ENCODE measurements around the gene SSX2IP. TPM values are rescaled to one million over a fixed set of nuclear protein-coding genes. Genes with fewer than 3 reads are reported as not detected.
A peak's percentile ranks its signal among the peaks of the same experiment; 100 is the strongest.

Gene SSX2IP
- total RNA-seq, 1 donor from 2014 or later: 6.1 TPM

DNA sequence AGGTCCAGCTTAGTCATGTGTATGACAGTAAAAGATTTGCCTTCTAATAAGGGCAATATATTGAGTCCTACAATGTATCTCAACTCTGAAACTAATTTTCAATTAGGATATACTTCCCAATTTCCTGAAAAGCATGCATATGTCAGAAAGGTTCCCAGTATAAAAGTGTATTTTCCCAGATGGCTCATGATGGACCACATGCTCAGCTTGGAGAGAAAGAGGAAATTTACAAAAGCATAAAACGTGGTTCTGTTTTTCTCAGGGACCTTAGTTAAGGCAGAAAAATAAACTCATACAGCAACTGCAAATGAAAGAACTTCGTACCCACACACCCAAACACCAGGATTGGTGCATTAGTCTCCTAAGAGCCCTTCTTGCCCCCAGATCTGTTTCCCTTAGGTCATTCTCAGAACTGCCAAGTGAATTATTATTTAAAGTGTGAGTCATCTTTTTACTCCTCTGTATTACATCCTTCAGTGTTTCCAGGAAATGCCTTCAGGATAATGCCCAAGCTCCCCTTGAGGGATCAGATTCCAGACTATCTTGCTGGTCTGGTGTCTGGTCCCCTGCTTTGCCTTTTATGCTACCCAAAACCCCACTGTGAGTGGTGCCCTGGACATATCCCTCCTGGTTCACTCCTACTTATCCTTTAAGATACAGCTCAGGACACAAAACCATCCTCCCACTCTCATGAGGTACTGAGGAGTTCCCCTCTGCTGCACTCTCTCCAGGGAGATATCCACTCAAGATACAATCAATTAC, 57.4 kb downstream of the SSX2IP start:
- Mint-ChIP-seq H3K36me3 (ENCODE audit: low read depth) (peaks cover 3% of the 10 kb centered on the region), H3K27me3 (ENCODE audit: low read depth) (no peaks in the 10 kb centered on the region), H3K4me1 (ENCODE audit: low read depth) (peaks cover 14% of the 10 kb centered on the region), H3K4me3 (ENCODE audit: unreplicated experiment) (no peak overlapping the region), H3K27ac (ENCODE audit: unreplicated experiment) (peak overlapping the region; percentile 46), H3K9me3 (ENCODE audit: low read depth) (peaks cover 7% of the 10 kb centered on the region)
- TF ChIP-seq CTCF (IDR thresholded peaks at IDR 0.05): no peak
- DNase-seq (ENCODE audit: low spot score): no peak

DNA sequence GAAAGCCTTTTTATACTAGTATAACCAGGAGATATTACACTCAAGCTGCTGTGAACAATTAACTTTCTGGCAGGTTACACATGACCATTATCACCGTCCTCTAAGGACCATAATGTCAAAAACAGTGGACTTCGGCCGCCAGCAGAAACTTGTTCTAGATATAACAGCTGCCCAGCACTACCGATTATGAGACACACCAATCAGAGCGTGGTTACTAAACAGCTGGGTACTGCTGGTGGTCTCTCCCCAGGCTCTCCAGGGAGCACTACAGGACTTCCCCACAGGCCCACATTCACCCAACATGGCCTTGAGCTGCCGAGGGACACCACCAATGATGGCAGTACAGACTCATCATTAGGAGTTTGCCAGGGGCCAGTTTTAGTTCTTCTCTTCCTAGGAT, 58.1 kb downstream of the SSX2IP start:
- TF ChIP-seq CTCF (IDR thresholded peaks at IDR 0.05): no peak
- Mint-ChIP-seq H3K4me3 (ENCODE audit: unreplicated experiment) (no peak overlapping the region), H3K9me3 (ENCODE audit: low read depth) (peaks cover 7% of the 10 kb centered on the region), H3K36me3 (ENCODE audit: low read depth) (peaks cover 3% of the 10 kb centered on the region), H3K4me1 (ENCODE audit: low read depth) (peaks cover 14% of the 10 kb centered on the region), H3K27ac (ENCODE audit: unreplicated experiment) (no peak overlapping the region), H3K27me3 (ENCODE audit: low read depth) (no peaks in the 10 kb centered on the region)
- DNase-seq (ENCODE audit: low spot score): no peak

DNA sequence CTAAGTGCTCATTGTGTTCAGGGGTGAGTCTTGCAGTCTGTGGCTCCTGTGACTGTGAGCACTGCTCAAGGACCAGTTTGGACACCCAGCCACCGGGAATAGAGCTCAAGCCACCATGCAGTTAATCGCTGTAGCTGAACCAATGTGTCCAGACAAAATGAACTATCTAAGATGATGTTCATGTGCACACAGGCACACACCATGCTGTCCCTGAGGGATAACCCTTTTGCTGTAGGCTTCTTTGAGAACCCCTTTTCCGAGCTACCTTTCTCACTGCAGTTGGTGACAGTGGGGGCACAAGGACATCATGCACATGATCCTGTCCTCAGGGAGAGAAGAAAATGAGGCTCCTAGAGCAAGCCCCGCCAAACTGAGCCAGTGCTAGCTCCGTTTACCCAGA, 65.4 kb downstream of the SSX2IP start:
- no peak for TF ChIP-seq CTCF (IDR thresholded peaks at IDR 0.05)
- no peaks in the 10 kb centered on the region for H3K9me3 Mint-ChIP-seq (ENCODE audit: low read depth)
- no peak for DNase-seq (ENCODE audit: low spot score)
- H3K36me3 Mint-ChIP-seq (ENCODE audit: low read depth): no peaks in the 10 kb centered on the region
- no peaks in the 10 kb centered on the region for H3K27me3 Mint-ChIP-seq (ENCODE audit: low read depth)
- no peak overlapping the region for H3K4me3 Mint-ChIP-seq (ENCODE audit: unreplicated experiment)
- peaks cover 10% of the 10 kb centered on the region for H3K4me1 Mint-ChIP-seq (ENCODE audit: low read depth)
- no peak overlapping the region for H3K27ac Mint-ChIP-seq (ENCODE audit: unreplicated experiment)

DNA sequence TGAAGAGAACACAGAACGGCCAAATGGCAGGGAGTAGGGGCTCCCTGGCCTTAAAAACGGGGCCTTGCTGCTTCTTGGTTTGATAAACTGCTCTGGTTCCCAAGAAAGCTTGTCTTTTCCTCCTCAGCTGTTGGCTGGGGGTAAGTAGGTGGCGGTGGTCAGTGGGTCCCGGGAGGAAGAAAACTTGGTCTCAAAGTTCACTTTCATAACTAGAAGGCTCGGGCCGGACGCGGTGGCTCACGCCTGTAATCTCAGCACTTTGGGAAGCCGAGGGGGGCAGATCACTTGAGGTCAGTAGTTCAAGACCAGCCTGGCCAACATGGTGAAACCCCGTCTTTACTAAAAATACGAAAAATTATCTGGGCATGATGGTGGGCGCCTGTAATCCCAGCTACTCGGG, 68.7 kb downstream of the SSX2IP start:
- Mint-ChIP-seq H3K36me3 (ENCODE audit: low read depth) (no peaks in the 10 kb centered on the region), H3K9me3 (ENCODE audit: low read depth) (no peaks in the 10 kb centered on the region), H3K4me3 (ENCODE audit: unreplicated experiment) (no peak overlapping the region), H3K27ac (ENCODE audit: unreplicated experiment) (no peak overlapping the region), H3K4me1 (ENCODE audit: low read depth) (peaks cover 19% of the 10 kb centered on the region), H3K27me3 (ENCODE audit: low read depth) (no peaks in the 10 kb centered on the region)
- no peak for DNase-seq (ENCODE audit: low spot score)
- TF ChIP-seq CTCF (IDR thresholded peaks at IDR 0.05): no peak

GRCh38 chr1:84620720-84621313, 69.4 kb downstream of the SSX2IP start:
- H3K36me3 Mint-ChIP-seq (ENCODE audit: low read depth): no peaks in the 10 kb centered on the region
- H3K4me1 Mint-ChIP-seq (ENCODE audit: low read depth): peaks cover 19% of the 10 kb centered on the region
- H3K9me3 Mint-ChIP-seq (ENCODE audit: low read depth): no peaks in the 10 kb centered on the region
- peak overlapping the region; percentile 84 for H3K4me3 Mint-ChIP-seq (ENCODE audit: unreplicated experiment)
- no peak for DNase-seq (ENCODE audit: low spot score)
- H3K27me3 Mint-ChIP-seq (ENCODE audit: low read depth): no peaks in the 10 kb centered on the region
- H3K27ac Mint-ChIP-seq (ENCODE audit: unreplicated experiment): peak overlapping the region; percentile 76
- peak; percentile 100 for TF ChIP-seq CTCF (IDR thresholded peaks at IDR 0.05)
